Hematopoietic multipotent progenitor cell treated with erythropoietin and hydrocortisone succinate and interleukin-3 and kit ligand, for 4 days (in vitro differentiated cells): ENCODE measurements around the gene ARHGAP24.

ENCODE experiments used
- DNase-seq: peaks from one replicate; pipeline ENCODE4 v3.0.0-alpha.2; 2015

ARHGAP24 gene

DNA sequence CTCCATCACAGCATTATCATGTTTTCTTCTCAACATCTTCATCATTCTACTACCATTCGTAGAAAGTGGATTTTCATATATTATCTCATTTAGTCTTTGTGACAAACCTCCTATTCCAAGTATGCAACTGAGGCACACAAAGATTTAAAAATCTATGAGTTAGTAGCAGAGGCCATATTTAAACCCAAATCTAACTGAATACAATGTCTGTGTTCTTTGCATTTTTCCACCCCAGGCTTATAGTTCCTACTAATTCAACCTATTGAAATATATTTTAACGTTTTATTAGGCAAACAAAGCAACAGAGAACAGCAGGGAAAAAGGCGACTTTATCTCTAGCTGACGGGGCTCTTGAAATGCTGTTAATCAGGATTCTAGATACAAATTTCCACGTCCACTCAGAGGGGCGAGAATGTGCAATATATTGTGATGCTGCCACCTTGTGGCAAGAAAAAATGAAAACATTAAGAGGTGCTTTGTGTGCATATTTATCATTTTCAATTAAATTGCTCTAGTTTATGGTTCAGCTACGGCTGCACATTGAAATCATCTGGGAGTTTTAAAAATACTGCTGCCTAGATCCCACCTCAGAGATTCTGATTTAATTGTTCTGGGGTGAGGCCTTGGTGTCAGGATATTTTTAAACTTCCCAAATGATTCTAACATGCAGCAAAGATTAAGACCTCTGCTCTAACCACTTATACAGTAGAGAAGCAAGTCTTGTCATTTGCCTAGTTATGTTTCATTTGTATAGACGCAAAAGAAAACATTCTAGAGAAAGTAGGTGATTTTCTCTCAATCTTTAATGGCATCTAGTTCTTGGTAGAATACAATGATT lies 569.0 kb downstream of the ARHGAP24 start:
- DNase-seq: peak; percentile 78

DNA sequence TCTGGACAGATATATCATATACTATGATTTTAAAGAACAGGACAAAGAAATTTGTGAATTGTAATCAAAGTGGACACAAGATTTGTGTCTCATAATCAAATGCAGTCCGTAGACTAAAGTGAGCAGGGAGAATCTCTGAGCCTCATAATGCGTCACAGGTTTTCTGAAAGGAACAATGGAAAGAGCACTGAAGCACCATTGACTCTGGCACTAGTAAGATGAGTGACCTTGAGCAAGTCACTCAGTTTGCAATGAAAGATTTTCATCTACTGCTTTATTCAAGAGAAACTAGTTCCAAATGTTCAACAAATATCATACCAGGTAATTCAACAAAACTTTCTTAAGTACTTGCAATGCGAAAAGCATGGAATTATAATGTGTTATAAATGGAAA lies 569.6 kb downstream of the ARHGAP24 start:
- DNase-seq: no peak

DNA sequence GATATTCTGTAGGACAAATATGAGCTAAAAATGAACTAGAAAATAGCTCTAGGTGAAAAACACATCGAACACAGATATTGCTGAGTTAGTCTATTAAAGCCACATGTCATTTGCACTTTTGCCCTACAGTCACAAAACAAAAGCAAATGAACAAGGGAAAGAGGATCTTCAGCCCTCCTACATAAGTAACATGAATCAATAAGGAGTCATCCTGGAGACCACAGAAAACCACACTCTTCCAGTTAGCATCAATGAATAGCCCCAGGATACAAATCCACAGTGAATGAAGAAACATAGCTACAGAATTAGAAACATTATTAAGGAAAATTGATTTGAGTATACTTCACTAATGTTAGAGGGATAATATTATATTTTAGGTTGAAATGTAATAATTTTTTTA lies 573.5 kb downstream of the ARHGAP24 start:
- DNase-seq: no peak

DNA sequence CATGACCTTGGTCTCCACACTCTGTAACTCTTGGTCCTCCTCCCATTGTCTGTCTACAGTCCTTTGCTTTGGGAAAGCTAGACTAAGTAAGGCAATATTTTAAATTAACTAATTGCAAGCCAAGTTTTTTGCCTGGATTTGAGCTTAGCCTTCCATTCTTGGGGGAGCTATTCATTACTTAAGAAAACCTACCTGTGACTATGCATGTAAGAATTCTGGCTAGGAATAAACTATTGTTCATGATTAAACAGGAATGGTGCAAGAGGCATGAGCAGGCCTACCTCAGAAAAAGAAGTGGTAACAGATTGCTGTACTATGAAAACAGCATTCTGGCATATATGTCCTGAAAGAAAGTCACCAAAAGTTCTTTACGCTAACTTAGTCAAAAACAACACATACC lies 575.5 kb downstream of the ARHGAP24 start:
- no peak for DNase-seq
